Activated naive CD4-positive, alpha-beta T cell treated with anti-CD3 and anti-CD28 coated beads, Interleukin-2, amount 50 U/mL, for 24 hours (primary cell): ENCODE measurements around the gene SNRPN.
"Not testable (repeated sequence)": the region's sequence is repeated elsewhere in the genome, so short reads cannot be mapped to it uniquely, and the experiment has no call there.

Source experiments
- H3K27ac Mint-ChIP-seq: one replicate; pipeline ENCODE4 v1.8.0; 2021; ENCODE audit warnings: mild to moderate bottlenecking, mixed read lengths
- H3K27me3 Mint-ChIP-seq: one replicate; pipeline ENCODE4 v1.8.0; 2021; ENCODE audit warnings: mixed read lengths
- H3K36me3 Mint-ChIP-seq: one replicate; pipeline ENCODE4 v1.8.0; 2021; ENCODE audit warnings: mixed read lengths
- H3K4me1 Mint-ChIP-seq: one replicate; pipeline ENCODE4 v1.8.0; 2021; ENCODE audit warnings: mixed read lengths
- H3K4me3 Mint-ChIP-seq: one replicate; pipeline ENCODE4 v1.8.0; 2021; ENCODE audit warnings: mild to moderate bottlenecking, mixed read lengths
- H3K9me3 Mint-ChIP-seq: one replicate; pipeline ENCODE4 v1.8.0; 2021; ENCODE audit warnings: mixed read lengths

Gene SNRPN

GRCh38 chr15:24954783-24955530 is at the start of gene SNRPN, which contains the start of gene SNURF:
TSS of gene SNRPN (plus strand) at chr15:24954987. CDS start at chr15:24974454, 19,467 bp downstream.
TSS of gene SNURF (plus strand) at chr15:24954987. CDS start at chr15:24955049, 62 bp downstream.
- Mint-ChIP-seq H3K4me1 (peaks cover 12% of the 10 kb centered on the region), H3K9me3 (no peaks in the 10 kb centered on the region)

GRCh38 chr15:24916305-24917009 is 38.3 kb upstream of the SNRPN start:
- Mint-ChIP-seq H3K4me1 (peaks cover 8% of the 10 kb centered on the region), H3K4me3 (no peak overlapping the region), H3K27me3 (peaks cover 1% of the 10 kb centered on the region), H3K36me3 (peaks cover 5% of the 10 kb centered on the region), H3K9me3 (peaks cover 12% of the 10 kb centered on the region), H3K27ac (no peak overlapping the region)

More at GRCh38 chr15:24954783-24955530, at the start of gene SNRPN, which contains the start of gene SNURF:
- H3K36me3 Mint-ChIP-seq: peaks cover 7% of the 10 kb centered on the region
- no peaks in the 10 kb centered on the region for H3K27me3 Mint-ChIP-seq
- peak within 1 kb of the TSS; percentile 95 for H3K27ac Mint-ChIP-seq
- H3K4me3 Mint-ChIP-seq: peak within 1 kb of the TSS; percentile 94

GRCh38 chr15:24917431-24917830 is 37.4 kb upstream of the SNRPN start:
- peaks cover 8% of the 10 kb centered on the region for H3K4me1 Mint-ChIP-seq
- H3K27me3 Mint-ChIP-seq: peaks cover 1% of the 10 kb centered on the region
- no peak overlapping the region for H3K4me3 Mint-ChIP-seq
- H3K36me3 Mint-ChIP-seq: peaks cover 5% of the 10 kb centered on the region
- no peak overlapping the region for H3K27ac Mint-ChIP-seq
- H3K9me3 Mint-ChIP-seq: peaks cover 9% of the 10 kb centered on the region

- Mint-ChIP-seq H3K36me3 (peaks cover 5% of the 10 kb centered on the region), H3K4me1 (peaks cover 8% of the 10 kb centered on the region), H3K27me3 (peaks cover 1% of the 10 kb centered on the region), H3K27ac (no peak overlapping the region), H3K9me3 (peaks cover 7% of the 10 kb centered on the region), H3K4me3 (no peak overlapping the region)
Observed at GRCh38 chr15:24919446-24919845, 35.3 kb upstream of the SNRPN start.

- H3K4me1 Mint-ChIP-seq, H3K4me3 Mint-ChIP-seq, H3K36me3 Mint-ChIP-seq, H3K9me3 Mint-ChIP-seq, H3K27me3 Mint-ChIP-seq, H3K27ac Mint-ChIP-seq: not testable (repeated sequence)
Observed at GRCh38 chr15:24922781-24923180, 32.0 kb upstream of the SNRPN start.

- Mint-ChIP-seq H3K4me3 (no peak overlapping the region), H3K4me1 (no peaks in the 10 kb centered on the region), H3K27me3 (peaks cover 4% of the 10 kb centered on the region), H3K9me3 (peaks cover 12% of the 10 kb centered on the region), H3K36me3 (peaks cover 1% of the 10 kb centered on the region), H3K27ac (no peak overlapping the region)
Observed at GRCh38 chr15:24924153-24924552, 30.6 kb upstream of the SNRPN start.

- peaks cover 4% of the 10 kb centered on the region for H3K27me3 Mint-ChIP-seq
Observed at GRCh38 chr15:24924621-24925020, 30.2 kb upstream of the SNRPN start.

GRCh38 chr15:24931874-24932732 is 22.7 kb upstream of the SNRPN start:
- H3K4me3 Mint-ChIP-seq, H3K4me1 Mint-ChIP-seq, H3K27me3 Mint-ChIP-seq, H3K27ac Mint-ChIP-seq, H3K36me3 Mint-ChIP-seq: not testable (repeated sequence)
- H3K9me3 Mint-ChIP-seq: peaks cover 30% of the 10 kb centered on the region

More at GRCh38 chr15:24924621-24925020, 30.2 kb upstream of the SNRPN start:
- Mint-ChIP-seq H3K9me3 (peaks cover 13% of the 10 kb centered on the region), H3K27ac (no peak overlapping the region), H3K4me3 (no peak overlapping the region), H3K4me1 (no peaks in the 10 kb centered on the region), H3K36me3 (peaks cover 1% of the 10 kb centered on the region)

GRCh38 chr15:24933716-24934115 is 21.1 kb upstream of the SNRPN start:
- Mint-ChIP-seq H3K4me1 (no peaks in the 10 kb centered on the region), H3K9me3 (peaks cover 27% of the 10 kb centered on the region), H3K4me3 (no peak overlapping the region), H3K27me3 (peaks cover 2% of the 10 kb centered on the region), H3K27ac (no peak overlapping the region), H3K36me3 (peaks cover 2% of the 10 kb centered on the region)

GRCh38 chr15:24938224-24938623 is 16.6 kb upstream of the SNRPN start:
- H3K36me3 Mint-ChIP-seq, H3K27ac Mint-ChIP-seq, H3K4me1 Mint-ChIP-seq, H3K4me3 Mint-ChIP-seq, H3K27me3 Mint-ChIP-seq: not testable (repeated sequence)
- H3K9me3 Mint-ChIP-seq: peaks cover 29% of the 10 kb centered on the region

- Mint-ChIP-seq H3K27me3 (peaks cover 2% of the 10 kb centered on the region), H3K9me3 (peaks cover 22% of the 10 kb centered on the region), H3K27ac (no peak overlapping the region), H3K4me3 (no peak overlapping the region), H3K36me3 (peaks cover 5% of the 10 kb centered on the region), H3K4me1 (no peaks in the 10 kb centered on the region)
Observed at GRCh38 chr15:24940236-24940635, 14.6 kb upstream of the SNRPN start.

- peaks cover 2% of the 10 kb centered on the region for H3K27me3 Mint-ChIP-seq
- H3K36me3 Mint-ChIP-seq: peaks cover 4% of the 10 kb centered on the region
- no peak overlapping the region for H3K27ac Mint-ChIP-seq
- H3K9me3 Mint-ChIP-seq: peaks cover 11% of the 10 kb centered on the region
- no peak overlapping the region for H3K4me3 Mint-ChIP-seq
- H3K4me1 Mint-ChIP-seq: no peaks in the 10 kb centered on the region
Observed at GRCh38 chr15:24943361-24943760, 11.4 kb upstream of the SNRPN start.

- Mint-ChIP-seq H3K4me3 (no peak overlapping the region), H3K9me3 (peaks cover 8% of the 10 kb centered on the region), H3K4me1 (no peaks in the 10 kb centered on the region), H3K27ac (no peak overlapping the region), H3K36me3 (peaks cover 4% of the 10 kb centered on the region), H3K27me3 (peaks cover 2% of the 10 kb centered on the region)
Observed at GRCh38 chr15:24944954-24945353, 9.8 kb upstream of the SNRPN start.

- H3K9me3 Mint-ChIP-seq: peaks cover under 1% of the 10 kb centered on the region
- no peak overlapping the region for H3K4me3 Mint-ChIP-seq
- H3K4me1 Mint-ChIP-seq: no peaks in the 10 kb centered on the region
- H3K27me3 Mint-ChIP-seq: no peaks in the 10 kb centered on the region
- H3K27ac Mint-ChIP-seq: no peak overlapping the region
- H3K36me3 Mint-ChIP-seq: no peaks in the 10 kb centered on the region
Observed at GRCh38 chr15:24945711-24946110, 9.1 kb upstream of the SNRPN start.

- no peaks in the 10 kb centered on the region for H3K4me1 Mint-ChIP-seq
- no peak overlapping the region for H3K27ac Mint-ChIP-seq
- no peaks in the 10 kb centered on the region for H3K9me3 Mint-ChIP-seq
- H3K27me3 Mint-ChIP-seq: no peaks in the 10 kb centered on the region
- H3K4me3 Mint-ChIP-seq: no peak overlapping the region
- H3K36me3 Mint-ChIP-seq: peaks cover 3% of the 10 kb centered on the region
Observed at GRCh38 chr15:24948495-24948894, 6.3 kb upstream of the SNRPN start.
